Ecto neural progenitor cell (in vitro differentiated cells): Measurements from ENCODE around the gene CTF1.

ENCODE experiments used
- DNase-seq: peaks from one replicate; pipeline ENCODE4 v3.0.0-alpha.2; 2018; ENCODE audit warnings: low spot score

Gene CTF1

DNA sequence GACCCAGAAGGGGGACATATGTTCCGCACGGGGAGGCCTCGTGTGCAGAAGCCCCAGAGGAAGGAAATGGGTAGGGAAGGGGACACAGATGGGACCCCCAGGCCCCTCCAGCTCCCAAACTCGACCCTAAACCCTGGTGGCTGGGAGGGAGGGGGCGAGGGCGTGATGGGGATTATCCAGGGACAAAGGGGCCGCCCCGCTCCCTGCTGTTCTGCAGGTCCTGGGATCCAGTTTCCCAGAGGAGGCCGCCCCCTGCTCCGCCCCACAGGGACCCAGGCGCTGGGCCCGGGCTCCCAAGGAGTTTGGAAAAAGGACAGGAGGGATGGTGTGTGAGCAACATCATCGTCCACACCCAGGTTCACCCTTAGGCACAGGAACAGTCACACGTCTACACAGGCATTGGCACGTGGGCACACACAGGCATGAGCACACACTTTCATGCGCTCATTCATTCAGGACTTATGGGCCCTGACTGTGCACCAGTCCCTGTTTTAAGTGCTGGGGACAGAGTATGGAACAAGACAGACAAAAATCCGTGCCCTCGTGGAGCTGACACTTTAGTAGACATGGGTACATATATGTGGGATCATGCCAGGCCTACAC, 14.1 kb downstream of the CTF1 start:
- peak; percentile 66 for DNase-seq

DNA sequence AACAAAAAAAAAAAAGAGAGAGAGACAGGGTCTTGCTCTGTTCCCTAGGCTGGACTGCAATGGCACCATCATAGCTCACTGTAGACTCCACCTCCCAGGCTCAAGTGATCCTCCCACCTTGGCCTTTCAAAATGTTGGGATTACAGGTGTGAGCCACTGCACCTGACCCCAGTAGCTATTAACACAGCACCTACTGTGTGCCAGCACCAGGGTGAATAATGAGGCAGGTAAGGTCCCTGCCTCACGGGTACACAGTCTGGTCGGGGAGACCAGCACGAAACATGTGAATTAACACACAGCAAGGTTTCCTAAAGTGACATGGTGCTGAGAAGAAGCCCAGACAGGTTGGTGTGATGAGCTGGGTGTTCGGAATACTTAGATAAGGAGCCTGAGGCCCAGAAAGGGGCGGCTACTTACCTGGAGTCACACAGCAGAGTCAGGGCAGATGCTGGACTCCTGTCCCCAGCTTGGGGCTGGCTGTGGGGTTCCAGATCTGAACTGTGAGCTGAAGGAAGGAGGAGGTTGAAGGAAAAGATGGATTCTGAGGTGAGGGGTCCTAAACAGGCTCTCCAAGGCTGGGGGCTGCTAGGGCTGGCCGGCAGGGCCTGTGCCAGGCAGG, 16.5 kb downstream of the CTF1 start:
- DNase-seq = no peak

DNA sequence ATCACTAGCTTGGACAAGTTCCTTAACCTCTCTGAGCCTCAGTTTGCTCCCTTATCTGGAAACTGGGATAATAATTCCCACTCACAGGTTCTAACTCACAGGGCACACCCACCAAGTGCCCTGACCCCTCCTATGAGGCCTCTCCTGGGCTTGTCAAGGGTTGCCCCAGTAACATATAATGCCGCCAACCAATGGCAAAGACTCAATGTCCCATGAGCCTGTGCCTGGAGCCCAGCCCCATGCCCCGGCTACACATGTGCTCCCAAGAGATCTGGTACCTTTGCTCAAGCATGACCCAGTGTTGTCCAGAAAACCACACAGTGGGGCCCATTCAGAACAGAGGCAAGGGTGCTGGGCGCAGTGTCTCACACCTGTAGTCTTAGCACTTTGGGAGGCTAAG, 18.4 kb downstream of the CTF1 start:
- no peak for DNase-seq

DNA sequence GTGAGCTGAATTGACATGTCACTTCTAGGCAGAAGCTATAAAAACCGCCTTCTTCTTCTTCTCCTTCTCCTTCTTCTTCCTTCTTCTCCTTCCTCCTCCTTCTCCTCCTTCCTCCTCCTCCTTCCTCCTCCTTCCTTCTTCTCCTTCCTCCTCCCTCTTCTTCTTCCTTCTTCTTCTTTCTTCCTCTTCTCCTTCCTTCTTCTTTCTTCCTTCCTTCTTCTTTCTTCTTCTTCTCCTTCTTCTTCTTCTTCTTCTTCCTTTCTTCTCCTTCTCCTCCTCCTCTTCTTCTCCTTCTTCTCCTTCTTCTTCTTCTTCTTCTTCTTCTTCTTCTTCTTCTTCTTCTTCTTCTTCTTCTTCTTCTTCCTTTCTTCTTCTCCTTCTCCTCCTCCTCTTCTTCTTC, 22.2 kb downstream of the CTF1 start:
- no peak for DNase-seq

DNA sequence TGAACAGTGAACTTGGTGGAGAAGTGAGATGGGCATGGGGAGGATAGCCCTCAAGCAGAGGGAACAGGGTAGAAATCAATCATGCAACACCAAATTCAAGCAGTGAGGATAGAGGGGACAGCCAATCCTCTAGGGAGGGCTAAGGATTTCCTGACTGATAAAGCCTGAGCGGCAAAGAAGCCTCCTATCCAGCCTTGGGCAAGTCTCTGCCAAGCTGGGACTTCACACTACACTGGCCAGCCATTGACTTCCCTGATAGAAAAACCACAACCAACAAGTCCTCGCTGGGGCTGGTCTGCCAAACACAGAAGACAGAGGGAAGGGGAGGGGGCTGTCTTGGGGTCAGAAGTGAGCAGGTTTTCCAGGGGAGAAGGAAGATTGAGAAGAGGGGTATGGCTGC, 24.5 kb downstream of the CTF1 start:
- no peak for DNase-seq

DNA sequence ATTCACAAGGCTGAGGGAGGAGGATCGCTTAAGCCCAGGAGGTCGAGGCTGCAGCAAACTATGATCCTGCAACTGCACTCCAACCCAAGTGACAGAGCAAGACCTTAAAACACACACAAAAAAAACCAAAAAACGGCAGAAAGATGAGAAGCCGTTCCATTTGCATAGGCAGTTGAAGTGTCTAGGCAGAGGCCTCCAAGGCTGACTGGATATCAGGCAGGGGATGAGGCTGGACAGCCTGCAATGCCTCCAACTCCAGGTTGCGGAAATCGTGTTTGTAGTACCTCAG, 25.0 kb downstream of the CTF1 start:
- DNase-seq = no peak

DNA sequence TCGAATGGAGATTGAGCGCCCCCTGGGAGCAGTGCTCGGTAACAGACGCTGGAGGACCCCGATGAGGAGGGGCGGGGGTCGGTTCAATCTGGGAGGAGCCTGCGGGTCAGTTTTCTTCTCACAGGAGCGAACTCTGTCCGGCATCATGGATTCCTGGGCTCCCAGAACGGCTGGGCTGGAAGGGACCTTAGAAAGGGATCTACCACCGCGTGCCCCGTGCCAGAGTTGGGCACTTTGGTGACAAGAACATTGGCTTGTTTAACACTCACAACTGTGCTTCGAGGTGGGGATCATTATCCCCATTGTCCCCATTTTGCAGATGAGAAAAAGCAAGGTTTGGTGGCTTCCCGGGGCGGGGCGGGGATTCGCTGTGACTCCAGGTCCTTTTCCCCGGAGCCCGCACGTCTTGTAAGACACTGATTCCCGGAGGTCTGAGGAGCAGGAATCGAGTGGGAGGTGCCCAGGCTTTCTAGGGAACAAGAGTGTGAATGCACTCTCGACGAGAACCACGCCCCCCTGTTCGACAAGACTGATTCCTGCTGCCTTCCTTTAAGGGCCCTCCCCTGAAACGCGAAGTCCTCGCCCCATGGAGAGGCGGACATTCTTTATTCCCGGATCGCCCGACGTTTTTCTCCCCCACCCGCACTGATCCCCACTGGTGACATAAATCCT, 25.5 kb downstream of the CTF1 start:
- peak; percentile 97 for DNase-seq

DNA sequence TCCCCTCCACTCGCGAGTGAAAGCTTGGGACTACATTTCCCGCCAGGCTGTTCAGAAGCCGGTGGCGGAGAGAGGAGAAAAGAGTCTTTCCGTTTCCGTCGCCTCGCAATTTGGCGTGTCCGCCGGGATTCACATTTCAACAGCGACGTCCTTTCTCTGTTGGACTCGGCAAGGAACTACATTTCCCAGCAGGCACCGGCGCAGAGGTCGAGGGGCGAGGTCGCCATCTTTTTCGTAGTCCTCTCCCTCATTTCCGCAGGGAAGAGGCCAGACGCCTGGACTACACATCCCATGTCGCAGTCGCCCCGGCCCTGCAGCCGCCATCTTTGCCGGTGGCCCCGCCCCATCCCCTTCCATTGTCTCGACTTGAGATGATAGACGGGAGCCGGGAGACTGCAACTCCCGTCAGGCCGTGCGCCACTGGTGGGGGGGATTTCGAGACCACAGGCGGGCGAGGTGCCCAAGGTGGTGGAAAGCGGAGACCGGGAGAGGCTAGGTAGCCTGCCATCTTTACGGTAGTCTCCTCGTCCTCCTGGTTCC, 26.1 kb downstream of the CTF1 start:
- DNase-seq = peak; percentile 100

DNA sequence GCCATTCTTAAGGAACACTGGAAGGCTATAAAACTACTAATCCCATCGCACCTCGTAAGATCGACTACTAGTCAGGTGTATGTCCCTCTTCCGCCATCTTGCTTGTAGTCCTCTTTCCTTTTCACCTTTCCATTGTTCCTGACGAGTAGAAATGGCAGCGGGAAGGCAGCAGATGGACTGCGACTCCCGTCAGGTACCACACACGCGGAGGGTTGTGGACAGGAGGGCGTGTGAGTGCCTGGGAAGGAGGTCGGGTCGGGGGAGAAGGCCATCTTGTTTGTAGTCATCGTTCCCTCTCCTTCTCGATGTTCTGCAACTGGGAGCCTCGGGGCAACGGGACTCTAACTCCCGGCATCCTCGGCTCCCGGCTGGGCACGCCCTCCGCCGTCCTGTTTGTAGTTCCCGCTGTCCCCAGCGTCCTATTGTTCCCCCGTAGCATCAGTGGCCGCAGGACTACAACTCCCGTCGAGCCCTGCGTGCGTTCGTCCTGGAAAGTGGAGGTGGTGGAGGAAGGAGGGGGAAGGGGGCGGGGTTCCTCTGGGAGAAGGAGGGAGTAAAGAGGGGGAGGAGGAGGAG, 26.6 kb downstream of the CTF1 start:
- DNase-seq = peak; percentile 99

DNA sequence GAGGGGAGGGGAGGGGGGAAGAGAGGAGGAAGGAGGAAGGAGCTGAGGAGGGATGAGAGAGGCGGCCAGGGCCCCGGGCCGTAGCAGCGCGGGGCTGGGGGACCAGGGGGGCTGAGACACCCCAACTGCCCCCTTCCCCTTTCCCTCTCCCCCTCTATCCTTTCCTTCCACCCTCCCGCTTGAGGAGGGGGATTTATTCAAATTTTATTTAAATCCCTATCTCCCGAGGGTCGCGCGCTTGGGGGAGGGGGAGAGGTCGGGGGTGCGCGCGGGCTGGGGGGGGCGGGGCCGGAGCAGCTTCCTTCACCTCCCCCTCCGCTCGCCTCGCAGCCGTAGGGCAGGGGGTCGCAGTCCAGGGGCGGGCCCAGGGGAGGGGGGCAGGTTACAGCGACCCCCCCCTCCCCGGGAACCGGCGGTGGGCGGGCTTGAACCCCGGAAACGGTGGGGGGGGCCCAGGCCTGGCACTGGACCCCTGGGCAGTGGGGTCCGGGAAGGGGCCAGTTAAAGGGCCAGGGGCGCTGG, 27.2 kb downstream of the CTF1 start, which contains the start of gene FBXL19:
Gene FBXL19, plus strand, starts transcription at position 19 of the 522 bp plus-strand sequence. CDS start 2,183 bp downstream, outside the sequence.
- peak; percentile 86 for DNase-seq

DNA sequence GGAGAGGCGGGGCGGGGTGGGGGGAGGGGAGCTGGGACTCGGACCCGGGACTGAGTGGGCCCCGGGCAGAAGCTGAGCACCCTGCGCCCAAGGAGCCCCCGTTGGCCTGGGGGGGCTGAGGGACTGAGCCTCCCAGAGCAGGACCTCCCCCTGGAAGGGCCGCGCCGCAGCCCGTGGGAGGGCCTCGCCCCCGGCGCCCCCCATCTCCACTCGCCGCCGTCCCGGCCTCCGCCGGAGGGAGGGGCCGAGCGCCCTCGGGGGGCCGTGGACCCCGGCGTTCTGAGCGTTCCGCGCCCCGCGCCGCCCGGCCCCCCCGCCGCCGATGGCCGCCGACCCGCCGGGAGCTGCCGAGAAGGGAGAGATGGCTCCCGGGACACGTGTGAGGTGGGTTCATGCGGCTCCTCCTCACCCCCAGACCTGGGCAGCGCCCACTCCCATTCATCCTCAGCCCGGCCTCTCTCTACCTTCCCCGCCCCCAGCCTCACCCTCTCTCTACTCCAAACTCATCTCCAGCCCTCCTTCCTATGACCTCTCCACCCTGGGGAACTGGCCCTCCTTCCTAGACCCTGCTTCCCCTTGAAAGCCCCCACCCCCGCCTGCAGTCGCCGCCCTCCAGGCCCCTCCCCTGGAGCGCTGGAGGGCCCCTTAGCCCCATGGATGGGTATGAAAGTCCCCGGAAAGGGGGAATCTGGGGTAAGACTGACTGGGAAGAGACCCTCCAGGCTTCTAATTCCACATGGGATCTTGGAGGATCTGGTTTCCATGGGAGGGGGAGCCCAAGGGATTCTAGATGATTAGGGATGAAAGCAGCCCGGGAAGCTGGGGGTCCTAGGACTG, 27.9 kb downstream of the CTF1 start:
- peak; percentile 69 for DNase-seq

DNA sequence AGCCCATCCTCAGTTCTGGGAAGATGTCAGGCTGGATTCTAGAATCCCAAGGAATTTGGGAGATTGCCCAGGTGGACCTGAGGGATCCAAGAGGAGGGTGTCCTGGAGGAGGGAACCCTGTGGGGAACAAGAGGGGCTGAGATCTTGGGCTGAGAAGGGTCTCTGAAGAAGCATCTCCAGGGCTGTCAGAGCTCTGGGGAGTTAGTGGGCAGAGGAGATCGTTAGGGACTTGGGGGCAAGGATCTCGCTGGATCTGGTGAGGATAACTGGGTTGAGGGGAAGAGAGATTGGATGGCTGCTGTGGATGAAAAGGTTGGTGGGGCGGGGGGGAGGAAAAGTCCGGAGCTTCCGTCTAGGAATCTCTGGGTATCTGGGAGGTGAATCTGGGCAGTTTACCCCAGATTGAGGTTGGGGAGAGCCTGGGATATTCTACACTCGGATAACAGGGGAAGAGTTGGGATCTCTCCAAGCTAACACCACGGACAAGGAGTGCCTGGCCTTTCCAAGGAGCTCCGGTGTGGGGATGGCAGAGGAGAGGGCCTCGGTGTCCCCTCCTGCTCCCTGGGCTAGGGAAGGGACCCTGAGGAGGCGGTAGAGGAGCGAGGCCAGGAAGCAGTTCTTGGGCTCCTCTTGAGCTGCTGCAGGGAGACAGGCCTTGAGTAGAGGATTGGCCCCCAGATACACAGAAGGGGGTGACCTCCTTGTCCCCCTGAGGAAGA, 28.7 kb downstream of the CTF1 start:
- no peak for DNase-seq

DNA sequence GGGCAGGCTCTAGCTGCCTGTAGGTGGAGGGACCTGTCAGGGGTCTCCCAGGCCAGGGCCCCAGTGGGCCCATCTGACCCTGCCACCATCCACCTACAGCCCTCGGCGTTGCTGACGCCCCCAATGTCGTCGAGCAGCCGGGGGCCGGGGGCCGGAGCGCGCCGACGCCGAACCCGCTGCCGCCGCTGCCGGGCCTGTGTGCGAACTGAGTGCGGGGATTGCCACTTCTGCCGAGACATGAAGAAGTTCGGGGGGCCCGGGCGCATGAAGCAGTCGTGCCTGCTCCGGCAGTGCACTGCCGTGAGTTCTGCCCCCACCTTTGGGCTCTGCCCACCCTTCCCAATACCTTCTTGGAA, 29.2 kb downstream of the CTF1 start:
- DNase-seq = no peak

DNA sequence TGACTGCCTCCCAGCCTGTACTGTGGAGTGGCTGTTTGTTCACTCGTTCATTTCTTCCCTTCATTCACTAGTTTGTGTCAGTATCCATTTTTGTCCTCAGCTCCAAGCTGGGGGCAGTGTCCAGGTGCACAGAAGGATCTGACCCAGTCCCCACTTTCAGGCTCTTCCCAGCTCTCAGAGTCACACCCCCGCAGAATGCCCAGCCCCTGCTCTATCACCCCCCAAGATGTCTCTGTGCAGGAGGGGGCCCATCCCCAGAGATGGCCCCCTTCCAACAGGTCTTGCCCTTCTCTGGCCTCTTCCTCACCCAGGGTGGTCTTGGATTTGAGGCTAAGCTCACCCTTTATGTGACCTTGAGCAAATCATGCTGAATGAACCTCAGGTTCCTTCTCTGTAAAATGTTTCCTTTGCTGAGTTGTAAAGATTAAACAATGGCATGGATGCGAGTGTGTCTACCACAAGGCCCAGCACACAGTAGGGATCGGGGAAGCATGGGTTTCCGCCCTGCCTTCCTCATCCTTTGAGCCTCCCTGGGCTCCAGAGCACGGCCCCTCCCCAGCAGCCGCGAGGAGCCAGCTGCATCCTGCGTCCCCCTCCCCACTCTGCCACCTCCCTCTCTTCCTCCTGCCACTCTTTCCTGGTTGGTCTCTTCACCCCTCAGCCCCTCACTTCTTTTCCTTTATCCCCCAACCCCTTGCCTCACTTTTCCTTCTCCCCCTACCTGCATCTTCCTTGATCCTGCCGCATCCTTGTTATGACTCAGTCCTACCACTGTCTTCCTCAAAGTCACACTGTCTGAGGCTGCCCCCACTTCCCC, 29.8 kb downstream of the CTF1 start:
- no peak for DNase-seq

DNA sequence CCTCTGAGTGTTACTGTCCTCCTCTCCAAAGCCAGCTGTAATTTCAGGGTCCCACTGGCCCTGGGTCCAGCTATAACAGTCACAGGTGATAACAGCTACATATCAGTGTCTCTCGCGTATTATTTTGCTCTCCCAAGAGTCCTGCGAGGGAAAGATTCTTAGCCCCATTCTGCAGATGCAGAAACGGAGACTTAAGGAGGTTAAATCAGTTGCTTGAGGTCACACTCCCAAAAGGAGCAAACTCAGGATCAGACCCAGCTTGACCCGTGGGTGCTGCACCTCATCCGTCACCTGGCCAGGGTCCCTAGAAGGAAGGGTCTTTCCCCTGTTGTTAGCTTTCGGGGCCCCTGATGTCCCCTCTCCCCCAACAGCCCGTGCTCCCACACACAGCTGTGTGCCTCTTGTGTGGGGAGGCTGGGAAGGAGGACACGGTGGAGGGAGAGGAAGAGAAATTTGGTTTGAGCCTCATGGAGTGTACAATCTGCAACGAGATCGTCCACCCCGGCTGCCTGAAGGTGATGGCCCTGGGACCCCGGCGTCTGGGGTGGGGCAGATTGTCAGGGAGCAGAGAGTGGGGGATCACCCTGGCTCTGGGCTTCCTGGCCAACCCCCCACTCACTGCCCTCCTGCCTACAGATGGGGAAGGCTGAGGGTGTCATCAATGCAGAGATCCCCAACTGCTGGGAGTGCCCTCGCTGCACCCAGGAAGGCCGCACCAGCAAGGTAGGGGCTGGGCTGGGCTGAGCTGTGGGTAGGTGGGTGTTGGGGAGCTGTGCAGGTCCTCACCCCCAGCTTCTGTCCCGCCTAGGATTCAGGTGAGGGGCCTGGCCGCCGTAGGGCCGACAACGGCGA, 30.7 kb downstream of the CTF1 start:
- DNase-seq = no peak

DNA sequence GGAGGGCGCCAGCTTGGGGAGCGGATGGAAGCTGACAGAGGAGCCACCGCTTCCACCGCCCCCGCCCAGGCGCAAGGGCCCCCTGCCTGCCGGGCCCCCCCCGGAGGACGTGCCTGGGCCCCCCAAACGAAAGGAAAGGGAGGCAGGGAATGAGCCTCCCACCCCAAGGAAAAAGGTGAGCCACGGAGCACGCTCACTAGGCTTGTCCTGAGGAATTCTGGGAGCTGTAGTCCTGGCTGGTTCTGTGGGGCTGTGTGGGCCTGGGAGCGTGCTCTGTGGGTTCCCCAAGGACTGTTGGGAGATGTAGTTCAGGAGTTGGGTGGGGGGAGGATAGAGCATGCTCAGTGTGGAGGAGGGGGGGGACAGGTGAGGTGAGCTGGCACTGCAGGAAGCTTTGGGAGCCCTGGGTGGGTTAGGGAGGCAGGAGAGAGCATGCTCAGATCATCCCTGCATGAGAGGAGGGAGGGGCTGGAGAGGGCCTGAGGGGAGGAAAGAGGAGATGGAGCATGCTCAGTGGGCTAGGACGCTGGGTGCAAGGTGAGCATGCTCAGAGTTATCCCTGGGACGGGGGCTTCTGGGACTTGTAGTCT, 31.5 kb downstream of the CTF1 start:
- peak; percentile 84 for DNase-seq

DNA sequence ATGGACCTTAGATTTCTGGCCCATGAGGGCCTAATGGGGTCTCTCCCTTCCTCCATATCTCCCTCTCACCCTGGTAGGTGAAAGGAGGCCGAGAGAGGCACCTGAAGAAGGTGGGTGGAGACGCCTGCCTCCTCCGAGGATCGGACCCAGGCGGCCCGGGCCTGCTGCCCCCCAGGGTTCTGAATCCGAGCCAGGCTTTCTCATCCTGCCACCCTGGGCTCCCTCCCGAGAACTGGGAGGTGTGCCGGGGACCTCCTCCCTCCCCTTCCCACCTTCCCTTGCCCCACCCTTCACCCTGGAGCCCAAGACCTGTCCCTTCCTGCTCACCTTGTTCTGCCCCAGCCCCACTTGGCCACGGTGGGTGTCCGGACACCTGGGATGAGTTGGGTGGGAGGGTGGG, 32.0 kb downstream of the CTF1 start:
- DNase-seq = no peak

DNA sequence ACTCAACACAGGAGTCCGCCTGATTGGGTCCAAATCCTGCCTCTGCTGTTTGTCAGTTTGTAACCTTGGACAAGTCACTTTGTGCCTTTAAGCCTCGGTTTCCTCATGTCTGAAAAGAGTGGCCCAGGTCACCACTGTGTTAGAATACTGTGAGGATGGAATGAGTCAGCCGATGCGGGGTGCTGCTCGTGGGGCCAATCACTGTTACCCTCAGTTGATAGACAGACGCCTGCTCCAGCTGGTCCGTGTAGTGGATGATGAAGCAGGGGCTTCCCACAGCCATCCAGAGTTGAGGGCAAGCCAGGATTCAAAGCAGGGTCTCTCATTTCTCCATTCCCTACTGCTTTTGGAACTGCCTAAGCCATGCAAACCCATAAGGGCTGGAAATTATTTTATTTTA, 32.8 kb downstream of the CTF1 start:
- DNase-seq = no peak

DNA sequence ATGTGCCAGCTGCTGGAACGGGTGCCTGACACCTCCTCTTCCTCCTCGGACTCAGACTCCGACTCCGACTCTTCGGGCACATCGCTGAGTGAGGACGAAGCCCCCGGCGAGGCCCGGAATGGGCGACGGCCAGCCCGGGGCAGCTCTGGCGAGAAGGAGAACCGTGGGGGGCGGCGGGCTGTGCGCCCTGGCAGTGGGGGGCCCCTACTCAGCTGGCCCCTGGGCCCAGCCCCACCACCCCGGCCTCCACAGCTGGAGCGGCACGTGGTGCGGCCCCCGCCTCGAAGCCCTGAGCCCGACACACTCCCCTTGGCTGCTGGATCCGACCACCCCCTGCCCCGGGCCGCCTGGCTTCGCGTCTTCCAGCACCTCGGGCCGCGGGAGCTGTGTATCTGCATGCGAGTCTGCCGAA, 33.8 kb downstream of the CTF1 start:
- DNase-seq = no peak
